IPS-18a (cell line): ENCODE measurements around the gene NSG2.
"Not testable (repeated sequence)": the region's sequence is repeated elsewhere in the genome, so short reads cannot be mapped to it uniquely, and the experiment has no call there.

Experiments used
- H3K27ac ChIP-seq: one replicate; pipeline ENCODE4 v1.5.1; 2013; ENCODE audit warnings: low read length
- H3K27me3 ChIP-seq: one replicate; pipeline ENCODE4 v1.6.1; 2013; ENCODE audit warnings: mild to moderate bottlenecking, low read length; ENCODE audit not compliant: control insufficient read depth, insufficient read depth
- H3K36me3 ChIP-seq: one replicate; pipeline ENCODE4 v1.6.1; 2013; ENCODE audit warnings: low read depth, low read length; ENCODE audit not compliant: control insufficient read depth
- H3K4me1 ChIP-seq: one replicate; pipeline ENCODE4 v1.6.1; 2013; ENCODE audit warnings: low read depth, low read length; ENCODE audit not compliant: control insufficient read depth
- H3K4me3 ChIP-seq: one replicate; pipeline ENCODE4 v1.5.1; 2013; ENCODE audit warnings: low read length
- H3K9ac ChIP-seq: one replicate; pipeline ENCODE4 v1.6.1; 2013; ENCODE audit warnings: mild to moderate bottlenecking, low read length, moderate library complexity
- H3K9me3 ChIP-seq: one replicate; pipeline ENCODE4 v1.6.1; 2013; ENCODE audit warnings: low read depth, low read length; ENCODE audit not compliant: control insufficient read depth

NSG2 gene

DNA sequence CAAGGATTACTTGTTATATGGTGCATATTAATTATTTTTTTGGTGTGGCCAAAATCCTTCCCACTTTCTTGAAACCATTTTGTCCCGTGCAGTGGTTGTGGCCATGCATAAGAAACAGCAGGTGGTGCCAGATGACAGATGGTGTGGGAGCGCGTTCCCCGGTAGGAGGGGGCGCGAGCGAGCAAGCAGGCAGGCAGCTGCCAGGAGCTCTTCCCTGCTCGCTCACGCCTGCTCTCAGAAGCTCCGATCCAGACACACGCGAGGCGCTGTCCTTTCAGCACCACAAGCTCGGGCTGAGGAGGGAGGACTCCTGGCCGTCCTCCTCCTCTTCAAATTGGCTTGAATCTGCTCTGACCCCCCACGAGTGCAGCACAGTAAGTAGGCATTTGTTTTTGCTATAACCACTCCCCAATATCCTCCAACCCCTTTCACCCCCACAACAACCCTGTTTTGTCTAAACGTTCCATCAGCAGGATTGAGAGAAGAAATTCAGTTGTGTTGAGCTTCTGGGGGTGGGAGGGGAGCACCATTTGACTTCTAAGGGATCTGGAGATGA is at the start of gene NSG2:
Gene NSG2 (plus strand): TSS at position 237 of the 556 bp plus-strand sequence. CDS start 1,050 bp downstream, outside the sequence.
- Histone ChIP-seq H3K27me3 (no peaks in the 10 kb centered on the region), H3K36me3 (no peaks in the 10 kb centered on the region), H3K9me3 (no peaks in the 10 kb centered on the region), H3K9ac (no peak within 1 kb of the TSS), H3K4me1 (no peaks in the 10 kb centered on the region), H3K4me3 (no peak within 1 kb of the TSS), H3K27ac (no peak within 1 kb of the TSS)

GRCh38 chr5:173997331-173997730 is 48.2 kb upstream of the NSG2 start:
- Histone ChIP-seq H3K9me3 (no peaks in the 10 kb centered on the region), H3K4me3 (no peak overlapping the region), H3K36me3 (no peaks in the 10 kb centered on the region), H3K27me3 (no peaks in the 10 kb centered on the region), H3K27ac (no peak overlapping the region), H3K4me1 (no peaks in the 10 kb centered on the region), H3K9ac (no peak overlapping the region)

DNA sequence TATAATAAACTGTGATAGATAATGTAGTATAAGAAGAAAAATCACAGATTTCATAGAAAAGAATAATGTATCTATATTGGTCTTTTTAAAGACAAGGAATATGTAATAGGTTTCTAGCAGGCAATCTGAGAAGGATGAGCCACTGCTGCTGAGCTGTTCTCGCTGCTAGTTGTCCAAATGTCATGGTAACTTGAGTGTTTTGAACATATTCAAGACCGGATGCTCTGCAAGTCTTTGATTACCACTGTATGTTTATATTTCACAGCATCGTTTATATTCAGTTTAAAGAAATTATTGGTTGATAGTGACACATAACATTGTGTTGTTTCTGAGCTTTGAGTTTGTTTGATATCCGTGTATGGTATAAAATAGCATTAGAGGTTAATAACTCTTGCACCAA is 47.0 kb upstream of the NSG2 start:
- H3K9ac ChIP-seq: no peak overlapping the region
- H3K9me3 ChIP-seq: no peaks in the 10 kb centered on the region
- no peaks in the 10 kb centered on the region for H3K36me3 ChIP-seq
- no peaks in the 10 kb centered on the region for H3K4me1 ChIP-seq
- H3K27ac ChIP-seq: no peak overlapping the region
- H3K27me3 ChIP-seq: no peaks in the 10 kb centered on the region
- no peak overlapping the region for H3K4me3 ChIP-seq

- H3K27ac ChIP-seq: no peak overlapping the region
- H3K9me3 ChIP-seq: no peaks in the 10 kb centered on the region
- no peaks in the 10 kb centered on the region for H3K27me3 ChIP-seq
- H3K9ac ChIP-seq: no peak overlapping the region
- no peak overlapping the region for H3K4me3 ChIP-seq
- no peaks in the 10 kb centered on the region for H3K36me3 ChIP-seq
- no peaks in the 10 kb centered on the region for H3K4me1 ChIP-seq
These were observed 45.4 kb upstream of the NSG2 start for GRCh38 chr5:174000076-174000475.

DNA sequence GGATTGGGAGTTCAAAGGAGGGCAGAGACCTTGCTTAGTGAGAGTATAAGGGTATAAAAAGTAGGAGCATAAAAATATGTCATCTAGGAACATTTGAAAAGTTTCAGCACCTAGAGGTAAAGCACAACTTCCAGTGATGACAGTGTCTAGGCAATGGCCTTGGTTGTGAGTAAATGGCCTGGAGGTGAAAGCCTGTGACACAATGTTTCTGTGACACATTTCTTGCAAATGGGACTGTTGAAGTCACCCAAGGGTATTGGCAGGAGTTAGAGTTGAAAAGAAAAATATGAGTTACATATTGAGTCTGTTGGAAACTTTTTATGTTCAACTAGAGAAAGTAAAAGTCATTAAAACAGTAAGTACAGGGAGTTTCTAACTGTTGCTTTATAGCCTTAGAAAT is 41.7 kb upstream of the NSG2 start:
- H3K27ac ChIP-seq: no peak overlapping the region

DNA sequence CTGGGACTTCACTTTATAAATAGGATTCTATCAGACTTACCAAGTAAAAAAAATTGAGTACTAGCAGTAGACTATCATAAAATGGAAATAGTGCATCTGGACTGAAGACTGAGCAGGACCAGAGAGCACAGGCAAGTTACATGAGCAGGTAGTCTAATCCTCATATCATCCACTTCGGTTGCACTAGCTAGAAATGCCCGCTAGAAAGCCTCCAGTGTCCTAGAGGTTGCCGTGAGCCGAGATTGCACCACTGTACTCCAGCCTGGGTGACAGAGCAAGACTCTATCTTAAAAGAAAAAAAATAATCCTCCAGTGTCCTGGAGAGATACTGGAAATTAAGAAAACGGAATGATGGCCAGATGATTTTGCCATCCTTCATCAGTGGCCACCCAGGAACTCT is 36.6 kb upstream of the NSG2 start:
- H3K4me1 ChIP-seq: no peaks in the 10 kb centered on the region
- H3K27me3 ChIP-seq: no peaks in the 10 kb centered on the region
- H3K9ac ChIP-seq: no peak overlapping the region
- H3K4me3 ChIP-seq: no peak overlapping the region
- H3K9me3 ChIP-seq: no peaks in the 10 kb centered on the region
- no peak overlapping the region for H3K27ac ChIP-seq
- H3K36me3 ChIP-seq: no peaks in the 10 kb centered on the region

More for the DNA sequence above, 41.7 kb upstream of the NSG2 start:
- H3K9me3 ChIP-seq: no peaks in the 10 kb centered on the region
- H3K36me3 ChIP-seq: no peaks in the 10 kb centered on the region
- no peak overlapping the region for H3K9ac ChIP-seq
- no peaks in the 10 kb centered on the region for H3K27me3 ChIP-seq
- H3K4me1 ChIP-seq: no peaks in the 10 kb centered on the region
- no peak overlapping the region for H3K4me3 ChIP-seq

DNA sequence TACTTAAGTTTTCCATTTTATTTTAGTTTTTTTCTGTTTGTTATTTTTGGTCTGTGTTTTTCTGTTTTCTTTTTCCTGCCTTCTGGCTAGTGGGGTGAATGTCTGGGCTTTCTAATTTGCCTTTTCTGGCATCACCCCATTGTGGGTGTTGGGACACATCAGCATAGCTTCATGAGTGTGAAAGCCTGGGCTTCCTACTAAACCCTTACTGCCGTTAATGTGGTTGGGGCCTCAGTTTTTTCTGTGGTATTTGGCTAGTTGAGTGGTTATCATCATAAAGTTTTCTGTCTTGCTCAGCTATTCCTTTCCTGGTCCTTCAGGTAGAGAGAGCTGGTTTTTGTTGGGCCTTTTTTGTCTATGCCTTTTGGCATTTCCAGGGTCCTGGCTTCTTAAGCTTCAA is 35.1 kb upstream of the NSG2 start:
- Histone ChIP-seq H3K4me3 (no peak overlapping the region), H3K27me3 (no peaks in the 10 kb centered on the region), H3K36me3 (no peaks in the 10 kb centered on the region), H3K27ac (no peak overlapping the region), H3K9me3 (no peaks in the 10 kb centered on the region), H3K9ac (no peak overlapping the region), H3K4me1 (no peaks in the 10 kb centered on the region)

GRCh38 chr5:174011441-174011840 is 34.1 kb upstream of the NSG2 start:
- H3K36me3 ChIP-seq: no peaks in the 10 kb centered on the region

GRCh38 chr5:174020069-174020927 is 25.2 kb upstream of the NSG2 start:
- Histone ChIP-seq H3K4me3 (peak overlapping the region; percentile 48), H3K9ac (peak overlapping the region; percentile 56)
- H3K27me3 ChIP-seq, H3K27ac ChIP-seq, H3K36me3 ChIP-seq, H3K9me3 ChIP-seq, H3K4me1 ChIP-seq: not testable (repeated sequence)

More at GRCh38 chr5:174011441-174011840, 34.1 kb upstream of the NSG2 start:
- H3K9me3 ChIP-seq: no peaks in the 10 kb centered on the region
- no peaks in the 10 kb centered on the region for H3K27me3 ChIP-seq
- no peak overlapping the region for H3K27ac ChIP-seq
- H3K9ac ChIP-seq: no peak overlapping the region
- no peaks in the 10 kb centered on the region for H3K4me1 ChIP-seq
- no peak overlapping the region for H3K4me3 ChIP-seq

DNA sequence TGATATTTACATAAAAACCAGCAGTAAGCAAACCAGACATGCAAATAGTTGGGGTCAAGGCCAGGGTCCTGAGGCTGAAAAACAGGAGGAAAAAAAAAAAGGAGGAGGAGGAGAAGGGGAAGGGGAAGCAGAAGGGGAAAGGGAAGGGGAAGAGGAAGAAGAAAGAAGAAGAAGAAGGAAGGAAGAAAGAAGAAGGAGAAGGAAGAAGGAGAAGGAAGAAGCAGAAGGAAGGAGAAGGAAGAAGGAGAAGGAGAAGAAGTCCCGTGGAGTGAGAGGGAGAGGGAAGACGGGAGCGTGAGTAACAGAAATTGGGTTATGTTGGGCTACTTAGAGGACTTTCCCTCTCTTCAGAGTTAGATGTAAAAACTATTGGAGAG is 24.6 kb upstream of the NSG2 start:
- no peaks in the 10 kb centered on the region for H3K36me3 ChIP-seq

DNA sequence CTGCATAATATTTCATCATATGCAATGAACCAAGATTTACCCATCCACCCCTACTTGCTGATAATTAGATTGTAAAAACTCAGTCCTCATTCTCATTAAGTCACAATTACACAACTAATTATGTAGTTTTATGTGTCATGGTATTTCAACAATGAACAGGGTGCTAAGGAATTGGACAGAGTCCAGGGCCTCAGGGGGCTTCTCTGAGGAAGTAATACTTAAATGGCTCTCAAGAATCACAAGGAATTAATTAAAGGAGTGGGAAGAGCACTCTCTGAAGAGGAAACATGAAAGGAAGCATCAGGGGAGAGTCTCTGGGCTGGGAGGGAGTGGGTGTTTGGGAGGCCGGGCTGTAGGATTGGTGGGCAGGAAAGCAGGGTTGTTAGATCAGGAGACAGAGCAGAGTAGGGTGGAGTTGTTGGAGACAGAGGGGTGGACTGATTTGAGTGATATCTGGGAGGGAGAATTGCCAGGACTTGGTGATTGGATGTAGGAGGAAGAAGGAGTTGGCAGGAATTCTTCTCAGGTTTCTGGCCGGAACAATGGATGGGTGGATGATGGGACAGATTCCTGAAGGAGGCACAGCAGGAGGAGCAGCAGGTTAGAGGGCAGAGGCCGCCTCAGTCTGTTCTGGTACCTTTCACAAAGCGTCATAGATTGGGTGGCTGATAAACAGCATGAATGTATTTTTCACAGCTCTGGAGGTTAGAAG is 23.0 kb upstream of the NSG2 start:
- H3K4me3 ChIP-seq: no peak overlapping the region
- no peak overlapping the region for H3K27ac ChIP-seq
- H3K9ac ChIP-seq: no peak overlapping the region
- no peaks in the 10 kb centered on the region for H3K36me3 ChIP-seq
- H3K27me3 ChIP-seq: no peaks in the 10 kb centered on the region
- H3K9me3 ChIP-seq: no peaks in the 10 kb centered on the region
- H3K4me1 ChIP-seq: peaks cover 10% of the 10 kb centered on the region

More for the DNA sequence above, 24.6 kb upstream of the NSG2 start:
- Histone ChIP-seq H3K9ac (no peak overlapping the region), H3K9me3 (no peaks in the 10 kb centered on the region), H3K4me3 (no peak overlapping the region), H3K27ac (no peak overlapping the region), H3K27me3 (no peaks in the 10 kb centered on the region), H3K4me1 (peaks cover 10% of the 10 kb centered on the region)
